Right ventricle myocardium inferior (tissue), 1 donor: ENCODE data around the gene INPP5A. TPM values are rescaled to one million over a fixed set of nuclear protein-coding genes. Genes with fewer than 3 reads are reported as not detected.

Source experiments
- ATAC-seq: fragments of 200-7000 bp; cut with Tn5 transposase; one replicate; pipeline ENCODE4 v1.9.1; 2020; ENCODE audit warnings: mild to moderate bottlenecking, moderate library complexity
- DNase-seq: peaks from one replicate; pipeline ENCODE4 v3.0.0; 2021; ENCODE audit errors: missing footprints
- intact Hi-C: fragments of 100-400 bp; cut with DNase I; formaldehyde crosslinking; loops from one replicate; pipeline ENCODE4 v1.11.0; 2022
- total RNA-seq: library from RNA; stranded (reverse); fragmentation: NEBNext Ultra II Directional; extraction: Animal tissue kit (Norgen Biotek cat#: 25700); gene quantifications from one replicate; pipeline ENCODE4 v1.2.1, GENCODE V29; 2021
- donor health status: DM: no; HTN: yes; CAD: no; lungs with severe emphysema.

INPP5A gene
- total RNA-seq, 1 donor from 2014 or later, result 108 TPM

DNA sequence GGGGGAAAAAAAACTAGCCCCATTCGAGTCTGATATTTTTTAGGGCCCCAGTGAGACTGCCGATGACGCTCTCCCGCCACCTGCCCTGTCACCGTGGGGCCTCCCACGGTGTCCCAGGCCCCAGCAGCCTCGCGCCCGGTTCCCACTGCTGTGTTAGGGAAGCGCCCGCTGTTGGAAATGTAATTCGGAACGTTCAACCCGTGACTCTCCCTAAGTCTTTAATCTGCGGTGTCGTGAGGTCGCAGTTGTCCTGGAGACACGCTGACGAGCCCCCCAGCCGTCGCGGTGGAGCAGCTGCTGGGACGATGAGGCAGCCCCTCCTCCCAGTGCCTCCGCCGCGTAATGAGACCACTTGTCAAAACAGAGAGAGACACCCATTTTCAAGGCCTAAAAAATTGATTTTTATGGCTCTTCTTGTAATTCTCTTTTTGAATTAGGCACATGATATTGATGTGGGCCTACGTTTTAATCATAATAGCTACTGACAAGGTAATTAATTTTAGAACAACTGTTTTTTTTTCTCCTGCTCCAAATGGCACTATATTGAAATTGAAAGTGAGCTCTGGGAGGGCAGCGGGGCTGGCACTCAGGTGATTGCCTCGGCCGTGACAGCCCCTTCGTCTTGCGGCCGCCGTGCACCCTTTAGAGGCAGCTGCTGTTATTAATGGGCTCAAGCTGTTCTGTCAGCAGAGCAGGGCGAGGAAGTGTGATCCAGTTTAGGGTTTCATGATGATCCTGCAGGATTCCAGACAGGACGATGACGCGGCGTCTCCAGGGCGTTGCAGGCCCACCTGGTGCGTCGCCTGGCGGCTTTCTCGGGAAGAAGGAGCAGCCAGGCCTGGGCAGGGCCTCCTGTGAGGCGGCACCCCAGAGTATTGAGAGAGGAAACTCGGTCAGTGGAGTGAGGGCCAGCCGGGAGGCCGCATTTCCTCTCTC, 185.1 kb downstream of the INPP5A start:
- ATAC-seq (no peak), DNase-seq (no peak)
- intact Hi-C loops, result no loop called here

DNA sequence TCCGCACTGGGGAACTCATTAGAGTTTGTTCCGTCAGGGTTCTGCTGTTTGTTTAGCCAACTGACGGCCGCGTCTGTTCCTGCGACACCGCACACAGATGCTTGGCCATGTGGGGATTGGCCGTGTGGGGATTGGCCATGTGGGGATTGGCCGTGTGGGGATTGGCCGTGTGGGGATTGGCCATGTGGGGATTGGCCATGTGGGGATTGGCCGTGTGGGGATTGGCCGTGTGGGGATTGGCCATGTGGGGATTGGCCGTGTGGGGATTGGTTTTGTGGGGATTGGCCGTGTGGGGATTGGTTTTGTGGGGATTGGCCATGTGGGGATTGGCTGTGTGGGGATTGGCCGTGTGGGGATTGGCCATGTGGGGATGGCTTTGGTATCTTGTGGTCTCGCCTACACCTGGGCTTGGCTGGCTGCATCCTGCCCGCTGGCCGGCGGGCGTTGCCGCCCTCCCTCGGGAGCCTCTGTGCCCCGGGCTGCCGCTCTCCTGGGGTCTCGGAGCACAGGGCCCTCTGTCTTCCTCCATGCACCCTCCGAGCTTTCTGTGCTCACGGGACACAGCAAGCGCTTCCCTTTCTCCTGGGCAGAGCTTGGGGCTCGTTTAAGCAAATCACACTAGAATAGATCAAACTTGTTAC, 185.9 kb downstream of the INPP5A start:
- ATAC-seq (no peak), DNase-seq (no peak)
- intact Hi-C loops, result no loop called here

DNA sequence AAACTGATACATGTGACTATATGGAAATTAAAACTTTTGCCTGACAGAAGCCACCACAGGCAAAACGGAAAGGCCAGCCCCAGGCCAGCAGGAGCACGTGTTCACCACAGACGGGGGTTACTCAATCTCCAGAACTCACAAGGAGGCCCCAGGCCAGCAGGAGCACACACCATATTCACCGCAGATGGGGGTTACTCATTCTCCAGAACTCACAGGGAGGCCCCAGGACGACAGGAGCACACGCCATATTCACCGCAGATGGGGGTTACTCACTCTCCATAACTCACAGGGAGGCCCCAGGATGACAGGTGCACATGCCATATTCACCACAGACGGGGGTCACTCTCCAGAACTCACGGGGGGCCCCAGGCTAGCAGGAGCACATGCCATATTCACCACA, 186.9 kb downstream of the INPP5A start:
- no peak for DNase-seq
- no peak for ATAC-seq
- intact Hi-C loops, result no loop called here

DNA sequence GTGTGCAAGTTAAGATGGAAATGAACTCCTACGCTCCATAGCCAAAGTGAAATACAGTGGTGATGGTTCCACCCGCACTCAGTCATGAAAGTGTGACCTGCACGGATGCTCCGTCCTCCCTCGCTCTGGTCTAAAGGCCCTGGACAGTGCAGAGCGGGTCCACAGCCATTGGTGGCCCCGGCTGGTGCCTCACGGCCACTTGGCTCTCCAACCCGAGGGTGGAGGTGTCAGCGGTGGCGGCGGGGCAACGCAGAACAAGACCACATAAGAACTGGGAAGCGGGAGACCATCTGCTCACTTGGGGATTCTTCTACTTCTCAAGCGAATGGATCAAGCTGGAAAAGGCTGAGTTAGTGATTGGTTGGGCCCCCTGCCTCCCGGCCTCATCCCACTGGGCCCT, 187.6 kb downstream of the INPP5A start:
- no peak for DNase-seq
- ATAC-seq, result no peak
- intact Hi-C loops, result no loop called here

DNA sequence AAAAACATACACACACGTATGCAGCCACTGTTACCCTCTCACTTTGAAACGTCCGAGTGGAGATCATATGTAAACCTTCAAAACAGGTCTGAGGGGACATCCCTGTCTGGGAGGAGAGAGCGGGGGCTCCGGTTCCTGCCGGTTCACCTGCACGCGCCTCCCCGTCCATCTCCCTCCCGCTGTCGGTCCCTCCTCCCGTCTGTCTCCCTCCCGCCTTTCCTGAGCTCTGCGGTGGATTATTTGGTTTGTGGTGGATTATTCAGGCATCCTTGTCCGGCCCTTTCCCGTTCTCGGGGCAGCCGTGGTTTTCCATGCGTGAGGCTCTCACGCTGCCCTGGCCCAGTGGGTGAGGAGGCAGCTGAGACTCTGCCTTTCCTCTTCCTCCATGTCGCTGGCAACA, 188.6 kb downstream of the INPP5A start:
- DNase-seq, result peak; percentile 61
- intact Hi-C loops, result no loop called here

DNA sequence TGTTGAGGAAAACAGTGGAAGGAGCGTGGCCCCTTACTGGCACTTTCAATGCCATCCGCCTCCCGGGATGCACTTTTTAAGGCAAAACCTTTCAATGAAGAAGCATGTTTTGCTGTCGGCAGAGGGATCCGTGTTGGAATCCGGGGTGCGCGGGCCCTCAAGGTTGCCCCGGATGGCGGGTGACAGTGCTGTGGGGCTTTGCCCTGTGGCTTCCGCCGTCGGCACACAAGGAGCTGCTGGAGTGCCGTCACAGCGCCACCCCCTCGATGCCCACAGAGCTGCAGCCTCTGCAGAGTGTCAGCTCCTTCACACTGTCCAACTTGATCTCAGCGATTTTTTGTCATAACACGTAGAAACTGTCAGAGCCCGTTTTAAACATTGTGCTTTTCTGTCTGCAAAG, 189.4 kb downstream of the INPP5A start:
- no peak for ATAC-seq
- peak; percentile 45 for DNase-seq
- intact Hi-C loops, result no loop called here

More for the DNA sequence above, 188.6 kb downstream of the INPP5A start:
- ATAC-seq, result no peak

DNA sequence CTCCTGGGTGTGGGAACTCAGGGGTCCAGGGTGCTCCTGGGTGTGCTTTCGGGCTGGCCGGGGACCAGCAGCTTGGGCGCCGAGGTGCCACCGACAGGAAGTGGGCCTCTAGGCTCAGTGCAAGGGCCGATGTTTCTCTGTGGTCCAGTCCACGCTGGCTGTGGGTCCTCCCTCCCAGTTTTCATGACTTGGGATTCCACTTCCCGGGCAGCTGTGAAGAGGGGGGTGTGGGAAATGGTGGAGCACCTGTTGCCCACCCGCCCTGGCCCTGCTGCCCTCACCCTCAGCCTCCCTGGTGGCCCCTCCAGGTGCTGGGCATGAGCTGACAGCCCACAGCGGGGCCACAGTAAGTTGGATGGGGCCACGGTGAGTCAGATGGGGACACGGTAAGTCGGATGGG, 189.8 kb downstream of the INPP5A start:
- intact Hi-C loops, result no loop called here
- DNase-seq, result peak; percentile 60
- no peak for ATAC-seq

DNA sequence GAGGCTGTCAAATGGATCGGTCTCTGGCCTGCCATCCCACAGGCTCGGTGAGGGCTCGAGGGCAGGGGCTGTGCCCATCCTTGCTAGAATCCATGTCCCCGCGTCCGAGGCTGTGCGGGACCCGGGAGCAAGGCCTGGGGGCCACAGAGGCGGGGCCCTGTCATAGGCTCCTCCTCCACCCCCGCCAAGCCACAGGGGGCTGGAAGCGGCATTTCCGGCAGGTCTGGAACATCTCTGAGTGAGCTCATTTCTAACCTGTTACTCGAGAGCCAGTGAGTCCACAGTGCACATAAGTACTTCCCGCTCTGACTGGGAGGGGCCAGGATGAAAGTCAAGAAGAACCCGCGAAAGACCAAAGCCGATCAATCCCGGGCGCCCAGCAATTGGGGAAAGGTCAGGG, 190.7 kb downstream of the INPP5A start:
- DNase-seq (peak; percentile 37), ATAC-seq (no peak)
- intact Hi-C loops, result no loop called here

DNA sequence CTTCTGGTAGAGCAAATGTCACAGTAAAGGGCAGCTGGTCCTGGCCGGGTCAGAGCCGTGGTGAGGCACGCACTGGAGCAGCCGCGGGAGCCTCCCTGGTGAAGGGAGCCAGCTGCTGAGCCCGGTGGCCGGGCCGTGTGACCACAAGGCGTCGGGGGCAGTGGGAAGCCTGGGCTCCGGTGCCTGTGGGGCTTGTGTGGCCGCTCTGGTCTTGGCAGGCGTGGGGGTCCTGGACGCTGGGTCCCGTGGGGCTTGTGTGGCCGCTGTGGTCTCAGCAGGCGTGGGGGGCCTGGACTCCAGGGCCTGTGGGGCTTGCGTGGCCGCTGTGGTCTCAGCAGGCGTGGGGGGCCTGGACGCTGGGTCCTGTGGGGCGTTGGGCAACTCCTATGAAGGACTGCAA, 191.2 kb downstream of the INPP5A start:
- intact Hi-C loops, result no loop called here
- no peak for ATAC-seq
- peak; percentile 50 for DNase-seq

DNA sequence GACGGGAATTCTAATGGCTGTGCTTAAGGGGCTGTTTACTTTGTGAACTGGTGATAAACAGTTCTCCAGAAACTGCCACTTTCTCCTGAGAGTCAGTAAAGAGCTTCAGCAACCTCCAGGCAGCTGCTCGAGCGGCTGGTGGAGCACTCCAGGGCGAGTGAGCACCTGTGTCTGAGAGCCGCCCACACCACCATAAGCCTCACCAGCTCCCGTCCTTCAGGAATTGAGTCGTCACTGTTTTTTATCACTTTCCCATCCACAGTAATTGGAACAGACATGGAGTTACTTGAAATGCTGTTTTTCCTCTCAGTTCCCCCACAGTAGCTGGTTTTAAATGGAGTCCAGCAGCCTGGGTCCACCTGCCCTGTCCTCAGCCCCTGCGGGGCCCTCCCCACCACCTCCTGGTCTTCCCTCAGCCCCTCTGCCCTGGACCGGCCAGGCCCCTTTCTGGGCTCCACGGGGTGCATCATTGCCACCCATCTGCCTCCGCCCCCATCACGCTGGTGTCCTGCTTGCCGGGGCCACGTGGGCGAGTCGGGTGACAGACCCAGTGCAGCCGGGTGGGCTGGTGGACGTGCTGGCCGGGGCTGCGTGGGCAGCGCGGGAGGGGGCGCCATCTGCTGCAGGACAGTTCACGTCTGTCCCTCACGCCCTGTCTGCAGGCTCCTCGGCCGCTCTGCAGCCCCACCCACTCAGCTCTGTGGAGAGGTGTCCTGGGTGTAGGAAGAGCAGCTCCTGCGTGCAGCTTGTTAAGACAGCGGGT, 192.4 kb downstream of the INPP5A start:
- DNase-seq (peak; percentile 51), ATAC-seq (no peak)
- intact Hi-C loops, result no loop called here

DNA sequence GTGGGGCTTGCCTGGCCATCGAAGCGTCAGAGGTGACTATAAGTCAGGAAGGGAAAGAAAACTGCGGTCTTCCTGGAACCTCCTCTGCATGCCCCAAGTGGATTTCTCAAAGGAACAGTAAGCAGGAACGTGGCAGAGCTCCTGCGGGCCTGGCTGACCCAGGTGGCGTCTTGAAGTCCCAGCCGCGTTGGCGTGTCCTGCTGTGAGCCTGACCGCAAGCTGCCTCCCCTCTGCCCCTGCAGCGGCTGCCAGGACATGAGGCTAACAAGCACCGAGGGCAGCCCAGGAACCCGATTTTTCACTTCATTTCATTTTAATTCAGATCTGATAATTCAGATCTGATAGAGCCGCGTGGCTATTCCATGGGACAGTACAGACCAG, 193.0 kb downstream of the INPP5A start:
- ATAC-seq (no peak), DNase-seq (peak; percentile 46)
- intact Hi-C loops, result no loop called here

DNA sequence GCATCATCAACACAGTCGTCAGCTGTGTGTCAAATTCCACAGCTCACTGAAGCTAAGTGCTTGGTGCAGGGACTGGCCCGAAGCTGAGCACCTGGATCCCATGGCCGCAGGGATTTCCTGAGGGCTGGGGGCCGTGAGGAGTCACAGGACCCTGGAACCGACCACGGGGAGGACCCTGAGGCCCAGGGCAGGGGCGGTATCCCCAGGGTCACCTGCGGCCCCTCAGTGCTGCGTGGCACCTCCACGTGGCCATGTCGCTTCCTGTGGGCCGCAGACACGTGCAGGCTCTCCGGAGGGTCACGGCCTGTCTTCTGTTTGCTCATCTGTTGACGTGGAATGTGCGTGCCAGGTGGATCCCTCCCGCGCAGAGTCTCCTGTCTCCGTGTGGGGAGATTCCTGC, 194.9 kb downstream of the INPP5A start:
- ATAC-seq (no peak), DNase-seq (no peak)
- intact Hi-C loops, result no loop called here

DNA sequence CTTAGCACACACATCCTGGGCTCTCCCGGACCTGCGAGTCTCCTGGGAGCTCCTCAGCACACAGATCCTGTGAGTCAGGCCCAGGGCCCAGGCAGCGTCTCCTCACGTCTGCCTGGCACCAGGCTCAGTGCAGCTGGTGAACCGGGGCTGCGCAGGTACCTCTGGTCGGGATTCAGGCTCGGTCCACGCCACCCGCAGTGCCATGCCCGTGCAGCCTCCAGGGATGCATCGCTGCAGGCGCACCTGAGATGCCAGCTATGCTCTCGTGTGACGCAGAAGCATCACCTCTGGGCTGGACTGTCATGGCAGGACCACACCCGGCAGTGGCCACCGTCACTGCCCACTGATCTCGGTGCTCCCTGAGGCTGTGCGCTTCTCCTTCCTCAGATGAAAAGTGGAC, 196.3 kb downstream of the INPP5A start:
- intact Hi-C loops, result no loop called here
- no peak for DNase-seq
- ATAC-seq, result no peak

DNA sequence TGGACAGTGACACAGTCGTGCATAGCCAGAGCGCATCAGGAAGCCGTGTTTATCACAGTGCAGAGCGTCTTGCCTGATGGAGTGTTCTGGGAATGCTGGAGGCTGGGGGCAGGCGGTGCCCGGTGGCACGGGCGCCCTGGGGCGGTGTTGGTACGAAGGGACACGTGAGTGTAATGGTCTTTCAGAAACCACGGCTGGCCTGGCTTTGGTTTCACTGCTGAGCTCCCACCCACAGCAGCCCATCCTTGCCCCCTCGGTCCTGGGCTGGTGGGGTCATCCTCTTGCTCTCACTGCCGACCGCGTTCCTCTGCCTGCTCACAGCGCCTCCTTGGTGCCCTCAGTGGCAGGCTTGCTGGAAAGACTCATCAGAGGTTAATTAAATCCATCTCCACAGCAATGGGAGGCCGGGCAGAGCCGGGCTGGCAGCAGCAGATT, 197.8 kb downstream of the INPP5A start:
- ATAC-seq (no peak), DNase-seq (no peak)
- intact Hi-C loops, result no loop called here

DNA sequence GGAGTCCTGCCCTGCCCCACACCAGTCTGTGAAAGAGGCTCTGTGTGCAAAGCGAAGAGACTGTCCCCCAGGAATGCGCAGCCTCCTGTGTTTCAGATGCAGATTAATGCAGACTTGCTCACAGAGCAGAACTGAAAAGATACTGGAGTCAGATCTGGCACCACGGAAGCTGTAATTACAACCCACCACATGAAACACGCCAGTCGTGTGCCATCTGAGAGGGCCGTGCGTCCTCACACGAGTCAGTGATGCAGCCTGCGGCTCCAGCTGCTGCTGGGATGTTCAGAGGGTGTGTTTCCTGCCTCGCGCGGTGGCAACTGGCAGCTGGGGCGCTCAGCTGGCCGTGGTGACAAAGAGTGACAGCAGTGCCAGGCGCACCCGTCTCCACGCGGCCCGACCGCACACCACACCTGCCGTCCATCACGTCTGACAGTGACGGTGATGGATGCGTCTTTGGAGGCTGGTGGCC, 198.4 kb downstream of the INPP5A start:
- no peak for ATAC-seq
- intact Hi-C loops, result no loop called here
- DNase-seq, result no peak

DNA sequence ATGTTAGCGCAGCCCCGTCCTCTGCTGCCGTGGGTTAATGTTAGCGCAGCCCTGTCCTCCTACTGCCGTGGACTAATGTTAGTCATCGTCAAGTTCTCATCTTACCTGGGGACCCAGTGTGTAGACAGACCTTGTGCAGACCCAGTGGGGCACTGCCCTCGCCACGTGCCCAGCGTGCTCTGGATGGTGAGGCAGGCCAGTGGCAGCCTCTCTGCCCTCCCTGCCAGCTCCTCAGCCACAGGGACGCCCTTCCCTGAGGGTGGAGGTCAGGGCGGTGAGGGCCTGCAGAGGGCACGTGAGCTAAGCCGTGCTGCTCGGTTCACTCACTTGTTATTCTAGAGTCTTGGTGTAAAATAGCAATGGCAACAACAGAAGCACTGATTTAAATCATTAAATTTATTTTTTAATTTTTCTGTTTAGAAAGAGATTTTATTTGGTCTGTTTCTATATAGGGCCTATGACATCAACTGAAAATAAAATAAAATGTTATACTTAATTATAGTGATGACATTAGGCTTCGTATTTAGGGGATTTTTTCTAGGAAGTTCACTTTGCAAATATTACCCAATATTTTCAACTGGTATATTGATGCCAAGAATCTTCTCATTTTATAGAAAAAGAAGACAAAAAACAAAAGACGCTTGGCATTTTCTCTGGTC, 199.9 kb downstream of the INPP5A start:
- DNase-seq (no peak), ATAC-seq (peak; percentile 90)
- intact Hi-C loops, result no loop called here

DNA sequence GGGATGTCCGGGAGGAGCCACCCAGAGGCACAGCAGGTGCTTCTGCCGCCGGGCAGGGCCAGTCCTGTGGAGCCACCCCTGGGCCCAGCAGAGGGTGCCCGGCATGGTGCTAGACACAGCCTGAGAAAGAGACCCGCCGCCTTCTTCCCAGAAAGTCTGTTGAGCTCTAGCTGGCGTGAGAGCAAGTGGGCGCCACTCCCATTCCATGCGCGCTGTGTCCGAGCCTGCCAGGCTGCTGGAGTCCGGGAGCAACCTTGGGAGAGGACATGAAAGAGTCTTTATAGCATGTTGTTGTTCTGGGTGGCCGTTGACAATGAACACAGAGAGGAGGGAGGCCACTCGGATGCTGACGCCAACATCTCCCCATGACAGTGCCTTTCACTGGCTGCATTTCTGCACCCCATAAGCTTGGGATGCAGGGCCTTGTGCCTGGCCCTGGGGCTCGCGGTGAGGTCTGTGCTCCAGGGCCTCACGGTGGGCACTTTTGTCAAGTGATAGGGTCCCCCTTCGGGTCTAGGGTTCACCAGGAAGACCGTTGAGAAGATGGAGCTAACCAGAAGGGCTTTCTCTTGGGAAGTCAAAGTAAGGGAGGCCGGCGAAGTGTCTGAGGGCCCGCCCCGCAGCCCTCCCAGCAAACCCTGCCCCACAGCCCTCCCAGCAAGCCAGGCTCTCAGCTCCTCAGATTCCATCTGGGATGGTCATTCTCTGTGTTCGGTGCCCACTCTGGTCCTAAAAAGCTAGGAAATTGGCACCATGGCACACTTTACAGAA, 201.1 kb downstream of the INPP5A start:
- intact Hi-C loops, result no loop called here
- DNase-seq (no peak), ATAC-seq (peak; percentile 51)

DNA sequence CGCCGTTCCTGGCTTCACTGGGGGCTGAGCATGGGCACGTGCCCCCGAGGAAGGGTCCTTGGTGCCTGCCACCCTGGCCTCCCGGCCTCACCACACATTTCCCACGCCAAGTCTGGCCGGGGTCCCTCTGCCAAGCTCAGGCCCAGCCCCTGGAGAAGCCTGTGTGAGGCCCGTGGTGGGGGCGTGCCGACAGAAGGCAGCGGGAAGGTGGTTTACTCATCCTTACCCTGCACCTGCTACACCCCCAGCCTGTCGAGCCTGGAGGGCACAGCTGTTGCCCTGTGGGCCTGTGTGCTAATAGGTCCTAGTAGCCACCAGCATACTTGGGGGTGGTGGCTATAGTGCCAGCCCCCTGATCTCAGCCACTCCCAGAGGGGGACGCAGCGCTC, 201.6 kb downstream of the INPP5A start:
- ATAC-seq, result no peak
- no peak for DNase-seq
- intact Hi-C loops, result no loop called here
